DND-41 (cell line): ENCODE results near the gene SOX8.

Experiments
- ATAC-seq: fragments of 200-7000 bp; cut with Tn5 transposase; 3 replicates; pipeline ENCODE4 v1.9.1; 2021; ENCODE audit warnings: low read depth; ENCODE audit not compliant: insufficient read depth
- DNase-seq: peaks from one replicate; pipeline ENCODE4 v3.0.0-alpha.2; 2020
- H2AFZ ChIP-seq: 2 replicates; pipeline ENCODE4 v1.6.0; 2012; ENCODE audit warnings: low read depth, low read length
- H3K27ac ChIP-seq: 2 replicates; pipeline ENCODE4 v1.5.1; 2012; ENCODE audit warnings: low read length, inconsistent platforms
- H3K27me3 ChIP-seq: fragments of 200-600 bp; sonication (generic); 2 replicates; pipeline ENCODE4 v1.6.0; 2012; ENCODE audit warnings: low read length, mild to moderate bottlenecking, inconsistent platforms; ENCODE audit not compliant: insufficient read depth, poor library complexity
- H3K36me3 ChIP-seq: 2 replicates; pipeline ENCODE4 v1.5.1; 2012; ENCODE audit warnings: low read length, inconsistent platforms; ENCODE audit not compliant: insufficient read depth
- H3K4me1 ChIP-seq: 2 replicates; pipeline ENCODE4 v1.5.1; 2012; ENCODE audit warnings: mild to moderate bottlenecking, low read length; ENCODE audit not compliant: insufficient read depth
- H3K4me2 ChIP-seq: 2 replicates; pipeline ENCODE4 v1.6.0; 2012; ENCODE audit warnings: mild to moderate bottlenecking, moderate library complexity, low read length, inconsistent platforms; ENCODE audit not compliant: insufficient read depth
- H3K4me3 ChIP-seq, 2 experiments: fragments of 200-600 bp in 1 of 2; shearing (Covaris generic) in 1 of 2; 2 replicates each; pipeline ENCODE4 v1.5.1; 2012 to 2016; ENCODE audit warnings: inconsistent platforms in 2 of 2, low read length in 2 of 2, mild to moderate bottlenecking in 2 of 2, low read depth in 1 of 2, moderate library complexity in 1 of 2
- H3K79me2 ChIP-seq: 2 replicates; pipeline ENCODE4 v1.6.0; 2012; ENCODE audit warnings: low read length, inconsistent platforms; ENCODE audit not compliant: insufficient read depth
- H3K9ac ChIP-seq: 2 replicates; pipeline ENCODE4 v1.6.0; 2012; ENCODE audit warnings: low read depth, mild to moderate bottlenecking, inconsistent platforms, low read length, moderate library complexity
- H3K9me3 ChIP-seq: 2 replicates; pipeline ENCODE4 v1.5.1; 2012; ENCODE audit warnings: low read length, moderate library complexity, mild to moderate bottlenecking, inconsistent platforms; ENCODE audit not compliant: insufficient read depth, severe bottlenecking
- H4K20me1 ChIP-seq: 2 replicates; pipeline ENCODE4 v1.6.0; 2012; ENCODE audit warnings: low read length; ENCODE audit not compliant: insufficient read depth
- CTCF ChIP-seq: IDR thresholded peaks from 2 replicates; pipeline ENCODE4 v1.5.1; 2012; ENCODE audit warnings: borderline replicate concordance, low read length, moderate library complexity, mild to moderate bottlenecking; ENCODE audit not compliant: poor library complexity, severe bottlenecking; ENCODE audit errors: extremely low read depth
- EZH2 ChIP-seq: IDR thresholded peaks from 3 replicates; pipeline ENCODE4 v1.6.1; 2012; ENCODE audit warnings: borderline replicate concordance, low read depth, mild to moderate bottlenecking, moderate library complexity, low read length, inconsistent platforms; ENCODE audit not compliant: severe bottlenecking

Gene SOX8

GRCh38 chr16:1012722-1013592 lies 31.4 kb downstream of the SOX8 start:
- no peaks in the 10 kb centered on the region for H3K79me2 ChIP-seq
- no peak overlapping the region for H3K4me2 ChIP-seq
- peaks cover 5% of the 10 kb centered on the region; the same call in 1 of the 2 replicates for H4K20me1 ChIP-seq
- TF ChIP-seq CTCF (peak; percentile 16), EZH2 (no peak)
- no peaks in the 10 kb centered on the region for H3K9me3 ChIP-seq
- no peak overlapping the region for H3K9ac ChIP-seq
- ATAC-seq: no peak
- DNase-seq: no peak
- H3K4me3 ChIP-seq: no peak overlapping the region
- no peaks in the 10 kb centered on the region for H3K36me3 ChIP-seq
- no peak overlapping the region for H3K27ac ChIP-seq
- H3K27me3 ChIP-seq: no peaks in the 10 kb centered on the region
- no peaks in the 10 kb centered on the region for H3K4me1 ChIP-seq
- H2AFZ ChIP-seq: no peak overlapping the region

- peaks cover 5% of the 10 kb centered on the region; the same call in 1 of the 2 replicates for H4K20me1 ChIP-seq
- no peaks in the 10 kb centered on the region for H3K9me3 ChIP-seq
- DNase-seq (no peak), ATAC-seq (no peak)
- no peak overlapping the region for H2AFZ ChIP-seq
- no peak for TF ChIP-seq CTCF
- no peak for TF ChIP-seq EZH2
- no peaks in the 10 kb centered on the region for H3K27me3 ChIP-seq
- no peak overlapping the region for H3K27ac ChIP-seq
- H3K4me2 ChIP-seq: no peak overlapping the region
- H3K4me3 ChIP-seq: no peak overlapping the region
- no peaks in the 10 kb centered on the region for H3K79me2 ChIP-seq
- no peaks in the 10 kb centered on the region for H3K36me3 ChIP-seq
- no peaks in the 10 kb centered on the region for H3K4me1 ChIP-seq
- no peak overlapping the region for H3K9ac ChIP-seq
These were observed 32.0 kb downstream of the SOX8 start for GRCh38 chr16:1013593-1013900.

GRCh38 chr16:1014221-1014620 lies 32.7 kb downstream of the SOX8 start:
- DNase-seq (no peak), ATAC-seq (no peak)
- no peaks in the 10 kb centered on the region for H3K9me3 ChIP-seq
- H2AFZ ChIP-seq: no peak overlapping the region
- no peak overlapping the region for H3K27ac ChIP-seq
- no peak overlapping the region for H3K4me3 ChIP-seq
- no peaks in the 10 kb centered on the region for H3K27me3 ChIP-seq
- H3K36me3 ChIP-seq: no peaks in the 10 kb centered on the region
- no peak overlapping the region for H3K4me2 ChIP-seq
- H3K79me2 ChIP-seq: no peaks in the 10 kb centered on the region
- H4K20me1 ChIP-seq: peaks cover 7% of the 10 kb centered on the region; the same call in 1 of the 2 replicates
- H3K4me1 ChIP-seq: no peaks in the 10 kb centered on the region
- no peak for TF ChIP-seq EZH2
- no peak for TF ChIP-seq CTCF
- H3K9ac ChIP-seq: no peak overlapping the region
